ENCODE measurements around the gene SRRT.

SRRT gene

DNA sequence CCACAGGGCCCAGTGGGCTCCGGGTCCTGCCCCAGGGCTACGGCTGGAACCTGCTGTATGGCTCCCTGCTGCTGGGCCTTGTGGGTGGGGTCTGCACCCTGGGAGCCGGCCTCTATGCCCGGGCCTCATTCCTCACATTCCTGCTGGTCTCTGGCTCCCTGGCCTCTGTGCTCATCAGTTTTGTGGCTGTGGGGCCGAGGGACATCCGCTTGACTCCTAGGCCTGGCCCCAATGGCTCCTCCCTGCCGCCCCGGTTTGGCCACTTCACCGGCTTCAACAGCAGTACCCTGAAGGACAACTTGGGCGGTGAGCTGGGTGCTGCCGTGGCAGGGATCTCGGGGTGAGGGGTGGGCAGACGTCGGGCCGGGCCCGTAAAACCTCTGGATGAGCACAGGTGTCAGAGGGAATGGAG lies 18.0 kb upstream of the SRRT start:
- FAIRE-seq: no peak

- no peak for FAIRE-seq
These were observed 15.0 kb upstream of the SRRT start for GRCh38 chr7:100859856-100860255.

DNA sequence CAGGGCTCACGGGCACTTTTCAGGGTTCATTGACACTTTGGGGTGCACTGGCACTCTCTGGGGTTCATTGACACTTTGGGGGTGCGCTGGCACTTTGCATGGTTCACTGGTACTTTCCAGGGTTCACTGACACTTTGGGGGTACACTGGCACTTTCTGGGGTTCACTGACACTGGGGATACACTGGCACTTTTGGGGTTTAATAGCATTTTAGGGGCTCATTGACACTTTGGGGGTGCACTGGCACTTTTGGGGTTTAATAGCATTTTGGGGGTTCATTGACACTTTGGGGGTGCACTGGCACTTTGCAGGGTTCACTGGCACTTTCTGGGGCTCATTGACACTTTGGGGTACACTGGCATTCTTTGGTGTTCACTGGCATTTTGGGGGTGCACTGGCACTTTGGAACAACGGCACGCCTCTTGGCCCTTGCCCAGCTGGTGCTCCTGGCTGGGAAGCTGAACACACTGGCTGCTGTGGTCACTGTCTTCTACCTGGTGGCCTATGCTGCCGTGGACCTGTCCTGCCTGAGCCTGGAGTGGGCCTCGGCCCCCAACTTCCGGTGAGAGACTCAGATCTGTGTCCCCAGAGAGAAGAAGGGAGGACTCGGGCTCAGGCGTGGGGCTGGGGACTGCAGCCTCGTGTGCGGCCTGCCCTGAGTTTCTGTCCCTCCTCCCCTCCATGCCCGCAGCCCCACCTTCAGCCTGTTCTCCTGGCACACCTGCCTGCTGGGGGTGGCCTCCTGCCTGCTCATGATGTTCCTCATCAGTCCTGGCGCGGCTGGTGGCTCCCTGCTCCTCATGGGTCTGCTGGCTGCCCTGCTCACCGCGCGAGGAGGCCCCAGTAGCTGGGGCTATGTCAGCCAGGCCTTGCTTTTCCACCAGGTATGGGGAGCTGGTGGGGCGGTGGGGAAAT lies 13.9 kb upstream of the SRRT start:
- no peak for FAIRE-seq

DNA sequence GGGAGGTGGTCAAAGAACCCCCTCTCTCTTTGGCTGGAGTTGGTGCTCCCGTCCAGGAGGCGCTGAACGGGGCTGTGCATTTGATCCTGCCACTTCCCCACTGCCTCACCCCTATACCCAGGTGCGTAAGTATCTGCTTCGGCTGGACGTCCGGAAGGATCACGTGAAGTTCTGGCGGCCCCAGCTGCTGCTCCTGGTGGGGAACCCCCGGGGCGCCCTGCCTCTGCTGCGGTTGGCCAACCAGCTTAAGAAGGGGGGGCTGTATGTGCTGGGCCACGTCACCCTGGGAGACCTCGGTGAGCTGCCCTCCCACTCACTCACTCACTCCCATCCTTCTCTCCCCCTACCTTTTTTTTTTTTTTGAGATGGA lies 13.3 kb upstream of the SRRT start:
- no peak for FAIRE-seq

DNA sequence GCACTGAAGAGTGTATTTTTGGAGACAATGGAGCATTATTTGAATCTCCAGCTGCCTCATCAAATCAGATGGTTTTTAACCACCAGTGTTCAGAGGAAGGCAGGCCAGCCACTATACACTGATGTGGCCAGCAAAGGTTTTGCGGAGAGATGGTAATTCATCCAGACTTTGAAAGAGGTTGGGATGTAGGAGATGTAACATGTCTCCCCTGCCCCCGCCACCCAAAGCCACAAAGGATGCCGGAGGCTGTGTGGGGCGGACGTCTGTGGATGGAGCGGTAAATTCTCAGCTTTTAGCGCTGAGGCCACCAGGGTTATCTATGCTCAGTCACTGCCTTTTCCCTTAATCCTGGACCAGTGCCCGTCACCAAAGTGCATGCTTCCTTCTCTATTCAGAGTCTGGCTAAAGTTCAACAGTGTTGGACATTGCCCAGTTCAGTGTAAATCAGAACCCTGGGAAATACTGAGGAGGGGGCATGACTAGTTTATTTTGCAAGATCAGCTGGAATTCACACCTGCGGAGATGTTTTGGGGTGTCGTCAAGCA lies 11.4 kb upstream of the SRRT start:
- FAIRE-seq: no peak

DNA sequence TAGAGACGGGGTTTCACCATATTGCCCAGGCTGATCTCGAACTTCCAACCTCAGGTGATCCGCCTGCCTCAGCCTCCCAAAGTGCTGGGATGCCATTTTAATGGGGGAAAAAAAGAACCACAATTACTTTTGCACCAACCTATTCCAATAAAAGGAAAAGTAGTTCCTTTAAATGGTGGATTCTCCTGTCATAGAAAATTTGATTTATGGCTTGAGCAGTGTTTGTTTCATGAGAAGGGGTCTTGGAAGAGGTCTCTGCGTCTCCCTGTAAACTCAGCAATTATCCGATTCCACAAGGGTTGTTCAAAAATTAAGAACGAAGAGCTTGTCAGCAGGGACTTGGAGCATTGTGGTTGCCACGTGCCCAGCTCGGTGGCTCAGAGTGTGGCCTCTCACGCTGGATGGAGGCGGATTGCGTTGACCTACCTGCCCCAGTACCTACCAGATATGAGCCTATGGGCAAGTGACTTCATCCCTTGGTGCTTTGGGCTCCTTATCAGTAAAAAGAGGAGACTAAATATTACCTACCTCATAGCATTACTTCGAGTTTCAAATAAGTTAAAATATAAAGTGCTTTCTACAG lies 10.5 kb upstream of the SRRT start:
- no peak for FAIRE-seq

DNA sequence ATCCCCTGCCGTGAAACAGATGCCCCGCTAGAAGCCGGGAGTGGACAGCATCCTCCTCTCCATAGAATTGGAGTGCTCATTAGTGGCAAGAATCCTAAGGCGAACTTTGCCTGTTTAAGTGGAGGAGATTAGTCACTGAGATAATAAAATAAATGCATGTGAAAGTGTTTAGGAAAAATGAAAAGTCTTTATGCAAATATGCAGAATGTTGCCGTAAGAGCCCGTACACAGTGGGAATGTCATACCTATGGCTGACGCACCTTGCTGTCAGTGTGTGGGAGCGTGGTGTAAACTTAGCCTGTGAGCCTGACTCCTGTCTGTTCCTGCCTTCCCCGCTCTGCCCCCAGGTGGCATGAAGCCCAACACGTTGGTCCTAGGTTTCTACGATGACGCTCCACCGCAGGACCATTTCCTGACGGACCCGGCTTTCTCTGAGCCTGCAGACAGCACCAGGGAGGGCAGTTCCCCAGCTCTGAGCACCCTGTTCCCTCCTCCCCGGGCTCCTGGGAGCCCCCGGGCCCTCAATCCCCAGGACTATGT lies 9.5 kb upstream of the SRRT start:
- no peak for FAIRE-seq

DNA sequence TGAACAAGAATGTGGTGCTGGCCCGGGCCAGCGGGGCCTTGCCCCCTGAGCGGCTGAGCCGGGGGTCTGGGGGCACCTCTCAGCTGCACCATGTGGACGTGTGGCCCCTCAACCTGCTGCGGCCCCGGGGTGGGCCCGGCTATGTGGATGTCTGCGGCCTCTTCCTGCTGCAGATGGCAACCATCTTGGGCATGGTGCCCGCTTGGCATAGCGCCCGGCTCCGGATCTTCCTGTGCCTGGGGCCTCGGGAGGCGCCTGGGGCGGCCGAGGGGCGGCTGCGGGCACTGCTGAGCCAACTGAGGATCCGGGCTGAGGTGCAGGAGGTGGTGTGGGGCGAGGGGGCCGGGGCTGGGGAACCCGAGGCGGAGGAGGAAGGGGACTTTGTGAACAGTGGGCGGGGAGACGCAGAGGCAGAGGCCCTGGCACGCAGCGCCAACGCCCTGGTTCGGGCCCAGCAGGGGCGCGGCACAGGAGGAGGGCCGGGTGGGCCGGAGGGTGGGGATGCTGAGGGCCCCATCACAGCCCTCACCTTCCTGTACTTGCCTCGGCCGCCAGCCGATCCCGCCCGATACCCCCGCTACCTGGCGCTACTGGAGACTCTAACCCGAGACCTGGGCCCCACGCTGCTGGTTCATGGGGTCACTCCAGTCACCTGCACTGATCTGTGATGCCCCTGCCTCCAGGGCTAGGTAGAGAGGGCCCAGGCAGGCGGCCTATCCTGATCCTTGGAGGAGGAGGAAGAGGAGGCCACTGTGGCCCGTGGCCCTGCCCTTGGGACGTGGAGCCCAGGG lies 8.8 kb upstream of the SRRT start:
- FAIRE-seq: no peak

GRCh38 chr7:100866729-100867039 lies 8.2 kb upstream of the SRRT start:
- FAIRE-seq: no peak

- no peak for FAIRE-seq
These were observed 7.7 kb upstream of the SRRT start, which contains the start of gene TRIP6 for GRCh38 chr7:100867040-100867775. TSS of gene TRIP6 (plus strand) at chr7:100867387. CDS start at chr7:100867498, 111 bp downstream.

GRCh38 chr7:100867776-100868485 lies 7.0 kb upstream of the SRRT start:
- FAIRE-seq: no peak

DNA sequence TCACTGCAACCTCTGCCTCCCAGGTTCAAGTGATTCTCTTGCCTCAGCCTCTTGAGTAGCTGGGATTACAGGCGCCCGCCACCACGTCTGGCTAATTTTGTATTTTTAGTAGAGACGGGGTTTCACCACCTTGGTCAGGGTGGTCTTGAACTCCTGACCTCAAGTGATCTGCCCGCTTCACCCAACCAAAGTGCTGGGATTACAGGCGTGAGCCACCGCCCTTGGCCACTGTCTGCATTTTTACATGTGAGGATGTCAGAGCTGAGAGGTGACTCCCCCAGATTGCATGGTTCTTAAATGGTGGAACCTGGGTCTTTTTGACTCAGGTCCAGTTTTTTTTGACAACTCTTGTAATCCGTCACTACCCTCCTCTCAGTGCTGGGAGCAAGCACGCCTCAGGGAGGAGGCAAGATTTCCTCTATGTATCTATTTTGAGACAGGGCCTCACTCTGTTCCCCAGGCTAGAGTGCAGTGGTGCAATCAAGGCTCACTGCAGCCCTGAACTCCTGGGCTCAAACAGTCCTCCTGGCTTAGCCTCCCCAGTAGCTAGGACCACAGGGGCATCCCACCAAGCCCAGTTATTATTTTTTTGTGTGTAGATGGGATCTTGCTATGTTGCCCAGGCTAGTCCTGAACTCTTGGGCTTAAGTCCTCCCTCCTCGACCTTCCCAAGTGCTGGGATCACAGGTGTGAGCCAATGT lies 1.2 kb upstream of the SRRT start:
- FAIRE-seq: no peak

GRCh38 chr7:100874300-100874576 lies 665 bp upstream of the SRRT start:
- FAIRE-seq: no peak

GRCh38 chr7:100875356-100875751 lies 451 bp downstream of the SRRT start:
- FAIRE-seq: no peak

DNA sequence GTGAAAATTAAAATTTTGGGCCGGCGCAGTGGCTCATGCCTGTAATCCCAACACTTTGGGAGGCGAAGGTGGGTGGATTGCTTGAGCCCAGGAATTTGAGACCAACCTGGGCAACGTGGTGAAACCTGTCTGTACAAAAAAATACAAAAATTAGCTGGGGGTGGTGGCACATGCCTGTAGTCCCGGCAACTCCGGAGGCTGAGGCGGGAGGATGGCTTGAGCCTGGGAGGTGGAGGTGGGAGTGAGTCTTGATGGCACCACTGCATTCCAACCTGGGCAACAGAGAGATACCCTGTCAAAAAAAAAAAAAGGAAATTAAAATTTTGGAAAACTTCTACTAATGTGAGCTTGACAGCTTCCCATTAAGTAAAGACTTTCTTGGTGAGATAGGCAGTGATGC lies 3.1 kb downstream of the SRRT start:
- no peak for FAIRE-seq

- no peak for FAIRE-seq
These were observed 3.8 kb downstream of the SRRT start for GRCh38 chr7:100878685-100879084.

GRCh38 chr7:100879685-100880261 lies 4.9 kb downstream of the SRRT start:
- FAIRE-seq: no peak

GRCh38 chr7:100880645-100881044 lies 5.7 kb downstream of the SRRT start:
- FAIRE-seq: no peak

GRCh38 chr7:100881136-100881535 lies 6.2 kb downstream of the SRRT start:
- no peak for FAIRE-seq

GRCh38 chr7:100882201-100882600 lies 7.3 kb downstream of the SRRT start:
- no peak for FAIRE-seq
